Vagina (tissue), 2 donors: Measurements from ENCODE around the gene CD48.

ENCODE experiments used
- POLR2A ChIP-seq, 2 donors: fragments of 450-650 bp; IDR thresholded peaks; one replicate each; pipeline ENCODE4 v1.6.1; 2017; ENCODE audit warnings: antibody characterized with exemption in 2 of 2, mild to moderate bottlenecking in 2 of 2, moderate library complexity in 2 of 2
- POLR2AphosphoS5 ChIP-seq, 2 donors: sonication (generic); formaldehyde crosslinking; IDR thresholded peaks; one replicate each; pipeline ENCODE4 v1.9.0; 2017; ENCODE audit warnings: antibody characterized with exemption in 2 of 2, mild to moderate bottlenecking in 2 of 2, low read depth in 1 of 2; ENCODE audit not compliant: insufficient read depth in 1 of 2
- TF ChIP-seq, protein P1 (sequence below), 3 experiments: fragments of 450-650 bp in 2 of 3; fragments of 200-600 bp in 1 of 3; sonication (generic) in 1 of 3; IDR thresholded peaks; one replicate each; pipeline ENCODE4 v1.5.1; 2017 to 2019; ENCODE audit warnings: antibody characterized with exemption in 3 of 3, mild to moderate bottlenecking in 2 of 3, moderate library complexity in 2 of 3

DNA sequence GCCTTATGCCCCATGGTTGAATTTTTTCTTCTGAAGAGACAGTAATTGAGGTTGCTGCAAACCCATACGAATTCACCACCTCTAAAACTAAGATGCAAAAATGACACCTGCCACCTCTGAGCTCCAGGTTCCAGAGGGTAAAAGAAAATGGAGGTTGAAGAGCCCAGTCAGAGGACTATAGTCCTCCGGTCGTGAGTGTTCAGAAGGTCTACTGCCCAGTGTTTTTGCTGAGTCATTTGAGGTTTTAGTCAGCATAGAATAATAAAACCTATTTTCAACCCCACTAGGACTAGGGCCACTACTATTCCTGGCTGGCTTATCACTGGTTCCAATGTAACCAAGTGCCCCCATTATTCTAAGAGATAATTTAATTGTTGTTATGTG, 14.5 kb upstream of the CD48 start:
- TF ChIP-seq POLR2AphosphoS5 (IDR thresholded peaks at IDR 0.05; ENCODE audit: insufficient read depth in 1 of 2, low read depth in 1 of 2) (no peak), POLR2A (IDR thresholded peaks at IDR 0.05) (no peak)
- TF ChIP-seq, protein P1, sequence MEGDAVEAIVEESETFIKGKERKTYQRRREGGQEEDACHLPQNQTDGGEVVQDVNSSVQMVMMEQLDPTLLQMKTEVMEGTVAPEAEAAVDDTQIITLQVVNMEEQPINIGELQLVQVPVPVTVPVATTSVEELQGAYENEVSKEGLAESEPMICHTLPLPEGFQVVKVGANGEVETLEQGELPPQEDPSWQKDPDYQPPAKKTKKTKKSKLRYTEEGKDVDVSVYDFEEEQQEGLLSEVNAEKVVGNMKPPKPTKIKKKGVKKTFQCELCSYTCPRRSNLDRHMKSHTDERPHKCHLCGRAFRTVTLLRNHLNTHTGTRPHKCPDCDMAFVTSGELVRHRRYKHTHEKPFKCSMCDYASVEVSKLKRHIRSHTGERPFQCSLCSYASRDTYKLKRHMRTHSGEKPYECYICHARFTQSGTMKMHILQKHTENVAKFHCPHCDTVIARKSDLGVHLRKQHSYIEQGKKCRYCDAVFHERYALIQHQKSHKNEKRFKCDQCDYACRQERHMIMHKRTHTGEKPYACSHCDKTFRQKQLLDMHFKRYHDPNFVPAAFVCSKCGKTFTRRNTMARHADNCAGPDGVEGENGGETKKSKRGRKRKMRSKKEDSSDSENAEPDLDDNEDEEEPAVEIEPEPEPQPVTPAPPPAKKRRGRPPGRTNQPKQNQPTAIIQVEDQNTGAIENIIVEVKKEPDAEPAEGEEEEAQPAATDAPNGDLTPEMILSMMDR (IDR thresholded peaks at IDR 0.05) = no peak
